Lower leg skin (tissue), 3 donors: Measurements from ENCODE around the gene GGACT.

ENCODE experiments used
- CTCF ChIP-seq, 3 donors: fragments of 450-650 bp; IDR thresholded peaks; one replicate each; pipeline ENCODE4 v1.5.1; 2016; ENCODE audit warnings: antibody characterized with exemption in 3 of 3, mild to moderate bottlenecking in 3 of 3, moderate library complexity in 2 of 3
- POLR2A ChIP-seq, 2 donors: fragments of 450-650 bp; IDR thresholded peaks; one replicate each; pipeline ENCODE4 v1.6.1; 2016 to 2017; ENCODE audit warnings: antibody characterized with exemption in 2 of 2, mild to moderate bottlenecking in 1 of 2, moderate library complexity in 1 of 2

- TF ChIP-seq CTCF (IDR thresholded peaks at IDR 0.05) (no peak), POLR2A (IDR thresholded peaks at IDR 0.05) (no peak)
Observed at GRCh38 chr13:100561599-100562204, 26.9 kb downstream of the GGACT start.
